Neural cell (in vitro differentiated cells): ENCODE data around the gene NPTXR. TPM values are rescaled to one million over a fixed set of nuclear protein-coding genes. Genes with fewer than 3 reads are reported as not detected.

Experiments used
- H2AFZ ChIP-seq: fragments of 200-600, 300-800 bp; sonication (generic), shearing (Covaris generic); 2 replicates; pipeline ENCODE4 v1.6.0; 2014; ENCODE audit warnings: low read depth, mild to moderate bottlenecking, antibody characterized with exemption, low read length, moderate library complexity
- H3F3A ChIP-seq: fragments of 200-600 bp; shearing (Covaris generic); 2 replicates; pipeline ENCODE4 v1.6.1; 2016; ENCODE audit warnings: mild to moderate bottlenecking, moderate library complexity, mixed read lengths, antibody characterized with exemption, low read length; ENCODE audit not compliant: insufficient read depth, poor library complexity, severe bottlenecking
- H3K27ac ChIP-seq: fragments of 200-600, 300-800 bp; sonication (generic), shearing (Covaris generic); 2 replicates; pipeline ENCODE4 v1.5.1; 2014; ENCODE audit warnings: mild to moderate bottlenecking, low read length, moderate library complexity
- H3K27me3 ChIP-seq: fragments of 300-800, 200-600 bp; sonication (generic), shearing (Covaris generic); 2 replicates; pipeline ENCODE4 v1.6.0; 2014; ENCODE audit warnings: mild to moderate bottlenecking, low read depth, low read length, moderate library complexity; ENCODE audit not compliant: insufficient read depth
- H3K36me3 ChIP-seq: fragments of 300-800, 200-600 bp; sonication (generic), shearing (Covaris generic); 2 replicates; pipeline ENCODE4 v1.5.1; 2014; ENCODE audit warnings: mild to moderate bottlenecking, antibody characterized with exemption, low read length, moderate library complexity; ENCODE audit not compliant: insufficient read depth
- H3K4me2 ChIP-seq: fragments of 300-800, 200-600 bp; sonication (generic), shearing (Covaris generic); 2 replicates; pipeline ENCODE4 v1.6.0; 2014; ENCODE audit warnings: mild to moderate bottlenecking, low read length
- H3K4me3 ChIP-seq: fragments of 300-800, 200-600 bp; sonication (generic), shearing (Covaris generic); 2 replicates; pipeline ENCODE4 v1.5.1; 2014; ENCODE audit warnings: mild to moderate bottlenecking, low read length, moderate library complexity
- H3K79me2 ChIP-seq: fragments of 200-600 bp; shearing (Covaris generic); replicated peaks from 2 replicates; pipeline ENCODE4 v1.6.0; 2014; ENCODE audit warnings: mild to moderate bottlenecking, low read length, moderate library complexity; ENCODE audit not compliant: insufficient read depth
- H3K9ac ChIP-seq: fragments of 300-800, 200-600 bp; sonication (generic), shearing (Covaris generic); 2 replicates; pipeline ENCODE4 v1.6.1; 2016; ENCODE audit warnings: mild to moderate bottlenecking, low read length, mixed read lengths
- H3K9me2 ChIP-seq: fragments of 200-600 bp; shearing (Covaris generic); 2 replicates; pipeline ENCODE4 v1.6.1; 2016; ENCODE audit warnings: mild to moderate bottlenecking, low read length, mixed read lengths; ENCODE audit not compliant: insufficient read depth
- H3K9me3 ChIP-seq: fragments of 200-600, 300-800 bp; sonication (generic), shearing (Covaris generic); 2 replicates; pipeline ENCODE4 v1.6.1; 2016; ENCODE audit warnings: mild to moderate bottlenecking, mixed run types, low read length, moderate library complexity, mixed read lengths
- H4K20me1 ChIP-seq: fragments of 200-600 bp; shearing (Covaris generic); 2 replicates; pipeline ENCODE4 v1.6.1; 2016; ENCODE audit warnings: mild to moderate bottlenecking, mixed run types; ENCODE audit not compliant: insufficient read depth
- EP300 ChIP-seq: fragments of 450-650 bp; conservative IDR thresholded peaks from 2 replicates; pipeline ENCODE4 v1.6.1; 2014; ENCODE audit warnings: antibody characterized with exemption, mild to moderate bottlenecking, moderate library complexity; ENCODE audit not compliant: poor library complexity, severe bottlenecking
- EZH2 ChIP-seq: fragments of 200-600, 300-800 bp; shearing (Covaris generic), sonication (generic); IDR thresholded peaks from 2 replicates; pipeline ENCODE4 v1.6.1; 2014; ENCODE audit warnings: antibody characterized with exemption, low read length, borderline replicate concordance, mild to moderate bottlenecking; ENCODE audit not compliant: insufficient read depth, poor library complexity, severe bottlenecking
- MXI1 ChIP-seq: fragments of 450-650 bp; conservative IDR thresholded peaks from 2 replicates; pipeline ENCODE4 v1.6.1; 2014; ENCODE audit warnings: antibody characterized with exemption, mild to moderate bottlenecking; ENCODE audit not compliant: poor library complexity, severe bottlenecking
- POLR2AphosphoS5 ChIP-seq: IDR thresholded peaks from 2 replicates; pipeline ENCODE4 v1.6.1; 2012
- RAD21 ChIP-seq: fragments of 450-650 bp; conservative IDR thresholded peaks from 2 replicates; pipeline ENCODE4 v1.6.1; 2014; ENCODE audit warnings: antibody characterized with exemption, mild to moderate bottlenecking, moderate library complexity
- SMC3 ChIP-seq: fragments of 450-650 bp; conservative IDR thresholded peaks from 2 replicates; pipeline ENCODE4 v1.6.1; 2014; ENCODE audit warnings: antibody characterized with exemption, mild to moderate bottlenecking, moderate library complexity; ENCODE audit not compliant: poor library complexity
- TAF1 ChIP-seq: IDR thresholded peaks from 2 replicates; pipeline ENCODE4 v1.6.1; 2012; ENCODE audit warnings: low read depth
- polyA plus RNA-seq: library from polyadenylated mRNA; depleted of rRNA; stranded (reverse); fragments of >200 nt; gene quantifications from 2 replicates; pipeline ENCODE4 v1.2.3, GENCODE V29; 2014
- TF ChIP-seq, protein P1 (sequence below): fragments of 450-650 bp; IDR thresholded peaks from 2 replicates; pipeline ENCODE4 v1.5.1; 2014; ENCODE audit warnings: antibody characterized with exemption, mild to moderate bottlenecking, moderate library complexity; ENCODE audit not compliant: poor library complexity, severe bottlenecking
- TF ChIP-seq, protein P2 (sequence below): IDR thresholded peaks from 2 replicates; pipeline ENCODE4 v1.6.1; 2012; ENCODE audit warnings: borderline replicate concordance

NPTXR gene
- polyA plus RNA-seq, 1 donor from 2014 or later, result 17.0 TPM

DNA sequence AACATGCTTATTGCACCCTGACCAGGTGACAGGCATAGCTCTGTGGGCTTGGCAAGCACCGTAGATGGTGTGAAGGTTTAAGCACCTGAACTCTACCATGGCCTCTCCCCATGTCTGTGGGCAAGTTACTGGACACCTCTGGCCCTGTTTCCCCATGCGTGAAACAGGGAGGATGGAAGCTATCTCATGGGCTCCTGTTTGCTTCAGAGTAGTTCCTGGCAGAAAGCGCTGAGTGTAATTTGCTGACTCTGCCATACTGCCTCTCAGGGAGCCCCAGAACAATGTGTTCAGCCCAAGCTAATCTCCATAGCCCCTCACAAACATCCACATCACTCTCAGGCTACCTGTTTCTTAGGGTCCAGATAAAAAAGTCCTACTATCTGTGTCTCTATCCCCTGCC lies 25.8 kb upstream of the NPTXR start:
- H4K20me1 ChIP-seq, result peaks cover 20% of the 10 kb centered on the region
- H3F3A ChIP-seq, result no peaks in the 10 kb centered on the region
- H3K9me2 ChIP-seq, result no peaks in the 10 kb centered on the region
- no peak overlapping the region for H3K4me2 ChIP-seq
- H3K4me3 ChIP-seq, result peak overlapping the region; percentile 94
- no peaks in the 10 kb centered on the region for H3K27me3 ChIP-seq
- H3K9ac ChIP-seq, result peak overlapping the region; percentile 20
- no peaks in the 10 kb centered on the region for H3K9me3 ChIP-seq
- H2AFZ ChIP-seq, result no peak overlapping the region
- TF ChIP-seq MXI1 (no peak), POLR2AphosphoS5 (no peak), EP300 (no peak), RAD21 (no peak), EZH2 (no peak), TAF1 (no peak), SMC3 (no peak)
- TF ChIP-seq, protein P1, sequence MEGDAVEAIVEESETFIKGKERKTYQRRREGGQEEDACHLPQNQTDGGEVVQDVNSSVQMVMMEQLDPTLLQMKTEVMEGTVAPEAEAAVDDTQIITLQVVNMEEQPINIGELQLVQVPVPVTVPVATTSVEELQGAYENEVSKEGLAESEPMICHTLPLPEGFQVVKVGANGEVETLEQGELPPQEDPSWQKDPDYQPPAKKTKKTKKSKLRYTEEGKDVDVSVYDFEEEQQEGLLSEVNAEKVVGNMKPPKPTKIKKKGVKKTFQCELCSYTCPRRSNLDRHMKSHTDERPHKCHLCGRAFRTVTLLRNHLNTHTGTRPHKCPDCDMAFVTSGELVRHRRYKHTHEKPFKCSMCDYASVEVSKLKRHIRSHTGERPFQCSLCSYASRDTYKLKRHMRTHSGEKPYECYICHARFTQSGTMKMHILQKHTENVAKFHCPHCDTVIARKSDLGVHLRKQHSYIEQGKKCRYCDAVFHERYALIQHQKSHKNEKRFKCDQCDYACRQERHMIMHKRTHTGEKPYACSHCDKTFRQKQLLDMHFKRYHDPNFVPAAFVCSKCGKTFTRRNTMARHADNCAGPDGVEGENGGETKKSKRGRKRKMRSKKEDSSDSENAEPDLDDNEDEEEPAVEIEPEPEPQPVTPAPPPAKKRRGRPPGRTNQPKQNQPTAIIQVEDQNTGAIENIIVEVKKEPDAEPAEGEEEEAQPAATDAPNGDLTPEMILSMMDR, result no peak
- TF ChIP-seq, protein P2, sequence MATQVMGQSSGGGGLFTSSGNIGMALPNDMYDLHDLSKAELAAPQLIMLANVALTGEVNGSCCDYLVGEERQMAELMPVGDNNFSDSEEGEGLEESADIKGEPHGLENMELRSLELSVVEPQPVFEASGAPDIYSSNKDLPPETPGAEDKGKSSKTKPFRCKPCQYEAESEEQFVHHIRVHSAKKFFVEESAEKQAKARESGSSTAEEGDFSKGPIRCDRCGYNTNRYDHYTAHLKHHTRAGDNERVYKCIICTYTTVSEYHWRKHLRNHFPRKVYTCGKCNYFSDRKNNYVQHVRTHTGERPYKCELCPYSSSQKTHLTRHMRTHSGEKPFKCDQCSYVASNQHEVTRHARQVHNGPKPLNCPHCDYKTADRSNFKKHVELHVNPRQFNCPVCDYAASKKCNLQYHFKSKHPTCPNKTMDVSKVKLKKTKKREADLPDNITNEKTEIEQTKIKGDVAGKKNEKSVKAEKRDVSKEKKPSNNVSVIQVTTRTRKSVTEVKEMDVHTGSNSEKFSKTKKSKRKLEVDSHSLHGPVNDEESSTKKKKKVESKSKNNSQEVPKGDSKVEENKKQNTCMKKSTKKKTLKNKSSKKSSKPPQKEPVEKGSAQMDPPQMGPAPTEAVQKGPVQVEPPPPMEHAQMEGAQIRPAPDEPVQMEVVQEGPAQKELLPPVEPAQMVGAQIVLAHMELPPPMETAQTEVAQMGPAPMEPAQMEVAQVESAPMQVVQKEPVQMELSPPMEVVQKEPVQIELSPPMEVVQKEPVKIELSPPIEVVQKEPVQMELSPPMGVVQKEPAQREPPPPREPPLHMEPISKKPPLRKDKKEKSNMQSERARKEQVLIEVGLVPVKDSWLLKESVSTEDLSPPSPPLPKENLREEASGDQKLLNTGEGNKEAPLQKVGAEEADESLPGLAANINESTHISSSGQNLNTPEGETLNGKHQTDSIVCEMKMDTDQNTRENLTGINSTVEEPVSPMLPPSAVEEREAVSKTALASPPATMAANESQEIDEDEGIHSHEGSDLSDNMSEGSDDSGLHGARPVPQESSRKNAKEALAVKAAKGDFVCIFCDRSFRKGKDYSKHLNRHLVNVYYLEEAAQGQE, result no peak
- H3K79me2 ChIP-seq, result peaks cover 25% of the 10 kb centered on the region
- no peaks in the 10 kb centered on the region for H3K36me3 ChIP-seq
- no peak overlapping the region for H3K27ac ChIP-seq

DNA sequence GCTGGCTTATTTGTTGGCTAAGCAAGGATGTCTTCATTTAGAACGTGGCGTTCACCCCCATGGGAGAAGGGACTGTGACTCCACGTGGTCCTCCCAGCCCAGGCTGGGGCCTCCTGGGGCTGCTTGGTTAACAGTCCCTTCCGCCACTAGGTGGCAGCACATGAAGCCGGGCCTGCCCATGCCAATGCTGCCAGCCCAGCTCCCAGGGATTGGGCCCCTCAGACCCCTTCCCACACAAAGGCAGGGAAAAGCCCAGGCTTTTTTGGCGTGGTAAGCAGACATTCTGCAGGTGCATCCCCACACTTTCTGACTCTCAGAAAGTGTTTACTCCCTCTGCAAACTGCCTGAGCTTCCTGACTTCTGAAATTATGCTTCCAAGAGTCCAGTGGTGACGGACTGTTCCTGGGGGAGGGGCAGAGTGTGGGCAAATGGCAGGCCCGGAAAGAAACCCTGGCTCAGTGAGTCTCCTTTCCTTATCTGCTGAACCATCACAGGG lies 25.1 kb upstream of the NPTXR start:
- Histone ChIP-seq H3K9me3 (no peaks in the 10 kb centered on the region), H3K79me2 (peaks cover 25% of the 10 kb centered on the region), H3K9ac (no peak overlapping the region), H3K27me3 (no peaks in the 10 kb centered on the region), H3K9me2 (no peaks in the 10 kb centered on the region), H3K4me2 (no peak overlapping the region), H3K36me3 (no peaks in the 10 kb centered on the region), H2AFZ (no peak overlapping the region), H3K4me3 (no peak overlapping the region), H4K20me1 (peaks cover 20% of the 10 kb centered on the region), H3F3A (no peaks in the 10 kb centered on the region), H3K27ac (no peak overlapping the region)
- TF ChIP-seq SMC3, result peak; percentile 87
- TF ChIP-seq TAF1, result no peak
- TF ChIP-seq EZH2, result no peak
- peak; percentile 67 for TF ChIP-seq MXI1
- TF ChIP-seq POLR2AphosphoS5, result no peak
- peak; percentile 76 for TF ChIP-seq RAD21
- no peak for TF ChIP-seq EP300
- TF ChIP-seq, protein P2, result no peak
- TF ChIP-seq, protein P1, result peak; percentile 89
